CD4-positive, alpha-beta T cell (primary cell): ENCODE measurements around the gene PPP1R9A. TPM values are rescaled to one million over a fixed set of nuclear protein-coding genes. Genes with fewer than 3 reads are reported as not detected.

Source experiments
- ATAC-seq: fragments of 200-7000 bp; cut with Tn5 transposase; one replicate; pipeline ENCODE4 v1.10.0; 2022; ENCODE audit warnings: mild to moderate bottlenecking; ENCODE audit not compliant: poor library complexity
- CTCF ChIA-PET: fragments of 350-600 bp; sonication (Branson Sonifier 250); formaldehyde crosslinking; loops from one replicate; lab custom pipeline; 2021; ENCODE audit warnings: antibody characterized with exemption, inconsistent platforms; lab: Charles Lee
- POLR2A ChIA-PET: fragments of 350-600 bp; sonication (Branson Sonifier 250); formaldehyde crosslinking; loops from one replicate; lab custom pipeline; 2021; ENCODE audit warnings: antibody characterized with exemption, inconsistent platforms; lab: Charles Lee
- DNase-seq, 14 experiments: peaks; one replicate each; pipeline ENCODE4 v3.0.0-alpha.2; 2013 to 2020; ENCODE audit warnings: mixed read lengths in 2 of 14
- H3K27ac ChIP-seq, 2 donors: one replicate each; pipeline versions ENCODE4 v1.5.1 to v1.7.0; 2013; ENCODE audit warnings: low read length in 2 of 2, low read depth in 1 of 2, mild to moderate bottlenecking in 1 of 2
- H3K27me3 ChIP-seq, 2 experiments: 1 replicate in 1 of 2; 2 replicates in 1 of 2; pipeline versions ENCODE4 v1.6.1 to v1.7.0; 2013; ENCODE audit warnings: low read length in 2 of 2, control low read depth in 1 of 2, mild to moderate bottlenecking in 1 of 2, moderate library complexity in 1 of 2; ENCODE audit not compliant: insufficient read depth in 2 of 2, control insufficient read depth in 1 of 2
- H3K36me3 ChIP-seq: one replicate; pipeline ENCODE4 v1.6.1; 2013; ENCODE audit warnings: low read length, control low read depth; ENCODE audit not compliant: insufficient read depth
- H3K4me1 ChIP-seq: one replicate; pipeline ENCODE4 v1.6.1; 2013; ENCODE audit warnings: low read length, control low read depth; ENCODE audit not compliant: insufficient read depth
- H3K4me3 ChIP-seq: one replicate; pipeline ENCODE4 v1.5.1; 2013; ENCODE audit warnings: mild to moderate bottlenecking, low read length, moderate library complexity
- H3K9me3 ChIP-seq, 2 experiments: 1 replicate in 1 of 2; 2 replicates in 1 of 2; pipeline versions ENCODE4 v1.6.1 to v1.7.0; 2013; ENCODE audit warnings: low read length in 2 of 2, mild to moderate bottlenecking in 2 of 2, control low read depth in 1 of 2, moderate library complexity in 1 of 2; ENCODE audit not compliant: control insufficient read depth in 1 of 2, insufficient read depth in 1 of 2
- H3K27ac Mint-ChIP-seq: one replicate; pipeline ENCODE4 v1.8.0; 2020; ENCODE audit warnings: mixed read lengths
- H3K27me3 Mint-ChIP-seq: one replicate; pipeline ENCODE4 v1.8.0; 2021; ENCODE audit warnings: mixed read lengths
- H3K36me3 Mint-ChIP-seq: one replicate; pipeline ENCODE4 v1.8.0; 2021; ENCODE audit warnings: low read depth, mixed read lengths
- H3K4me1 Mint-ChIP-seq: one replicate; pipeline ENCODE4 v1.8.0; 2021; ENCODE audit warnings: low read depth, mixed read lengths
- H3K4me3 Mint-ChIP-seq: one replicate; pipeline ENCODE4 v1.8.0; 2020; ENCODE audit warnings: mild to moderate bottlenecking, mixed read lengths
- H3K9me3 Mint-ChIP-seq: one replicate; pipeline ENCODE4 v1.8.0; 2020; ENCODE audit warnings: mixed read lengths
- intact Hi-C, 2 experiments: fragments of 100-400 bp; cut with DNase I in 1 of 2; cut with micrococcal nuclease in 1 of 2; formaldehyde crosslinking; loops; one replicate each; pipeline versions ENCODE4 v1.15.1 to v1.9.0; 2023 to 2025; cut with DNase I, micrococcal nuclease
- total RNA-seq, 174 experiments: library from RNA in 2 of 174; stranded (reverse) in 2 of 174; gene quantifications; one replicate each; pipeline ENCODE4 v1.2.3 and lab custom pipeline; 2021 to 2026
- TF ChIP-seq, protein P1 (sequence below): fragments of 200-600 bp; IDR thresholded peaks from one replicate; pipeline ENCODE4 v1.8.0; 2022; ENCODE audit warnings: antibody characterized with exemption, mild to moderate bottlenecking

The PPP1R9A gene
- total RNA-seq, 2 experiments from 2014 or later: not detected

DNA sequence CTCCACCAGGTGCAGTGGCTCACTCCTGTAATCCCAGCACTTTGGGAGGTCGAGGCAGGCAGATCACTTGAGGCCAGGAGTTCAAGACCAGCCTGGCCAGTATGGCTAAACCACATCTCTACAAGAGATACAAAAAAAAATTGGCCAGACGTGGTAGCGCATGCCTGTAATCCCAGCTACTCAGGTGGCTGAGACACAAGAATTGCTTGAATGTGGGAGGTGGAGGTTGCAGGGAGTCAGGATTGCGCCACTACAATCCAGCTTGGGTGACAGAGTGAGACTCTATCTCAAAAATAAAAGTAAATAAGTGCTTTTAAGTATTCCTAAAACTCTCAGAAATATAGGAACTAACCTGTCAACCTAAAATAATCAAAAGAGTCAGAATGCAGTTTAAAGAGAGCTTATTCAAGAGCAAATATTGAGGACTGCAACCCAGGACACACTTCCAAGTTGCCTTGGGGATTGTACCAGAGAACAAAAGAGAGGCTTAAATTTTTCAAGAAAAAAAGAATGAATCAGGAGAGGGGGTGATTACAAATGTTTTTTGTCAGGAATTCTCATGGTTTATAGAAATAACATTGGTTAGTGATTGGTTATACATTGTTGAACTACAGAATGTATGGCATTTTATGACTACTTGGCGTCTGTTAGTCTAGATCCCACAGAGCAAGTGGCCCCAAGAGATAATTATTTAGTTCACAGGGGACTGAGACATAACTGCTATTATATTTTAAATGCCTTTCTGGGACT, 33.2 kb upstream of the PPP1R9A start:
- H3K9me3 Mint-ChIP-seq: peaks cover 9% of the 10 kb centered on the region
- H3K4me1 ChIP-seq: no peaks in the 10 kb centered on the region
- H3K4me3 Mint-ChIP-seq: no peak overlapping the region
- ChIA-PET CTCF (no interaction called here), POLR2A (no interaction called here)
- no peak overlapping the region for H3K4me3 ChIP-seq
- intact Hi-C loops: no loop called here
- H3K27ac Mint-ChIP-seq: no peak overlapping the region
- H3K27ac ChIP-seq: no peak overlapping the region
- ATAC-seq (no peak), DNase-seq (no peak)
- TF ChIP-seq, protein P1, sequence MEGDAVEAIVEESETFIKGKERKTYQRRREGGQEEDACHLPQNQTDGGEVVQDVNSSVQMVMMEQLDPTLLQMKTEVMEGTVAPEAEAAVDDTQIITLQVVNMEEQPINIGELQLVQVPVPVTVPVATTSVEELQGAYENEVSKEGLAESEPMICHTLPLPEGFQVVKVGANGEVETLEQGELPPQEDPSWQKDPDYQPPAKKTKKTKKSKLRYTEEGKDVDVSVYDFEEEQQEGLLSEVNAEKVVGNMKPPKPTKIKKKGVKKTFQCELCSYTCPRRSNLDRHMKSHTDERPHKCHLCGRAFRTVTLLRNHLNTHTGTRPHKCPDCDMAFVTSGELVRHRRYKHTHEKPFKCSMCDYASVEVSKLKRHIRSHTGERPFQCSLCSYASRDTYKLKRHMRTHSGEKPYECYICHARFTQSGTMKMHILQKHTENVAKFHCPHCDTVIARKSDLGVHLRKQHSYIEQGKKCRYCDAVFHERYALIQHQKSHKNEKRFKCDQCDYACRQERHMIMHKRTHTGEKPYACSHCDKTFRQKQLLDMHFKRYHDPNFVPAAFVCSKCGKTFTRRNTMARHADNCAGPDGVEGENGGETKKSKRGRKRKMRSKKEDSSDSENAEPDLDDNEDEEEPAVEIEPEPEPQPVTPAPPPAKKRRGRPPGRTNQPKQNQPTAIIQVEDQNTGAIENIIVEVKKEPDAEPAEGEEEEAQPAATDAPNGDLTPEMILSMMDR: no peak
- no peaks in the 10 kb centered on the region for H3K36me3 Mint-ChIP-seq
- no peaks in the 10 kb centered on the region for H3K27me3 ChIP-seq
- H3K9me3 ChIP-seq: peaks cover 10 to 13% of the 10 kb centered on the region in 2 experiments
- H3K27me3 Mint-ChIP-seq: no peaks in the 10 kb centered on the region
- H3K4me1 Mint-ChIP-seq: no peaks in the 10 kb centered on the region
- H3K36me3 ChIP-seq: no peaks in the 10 kb centered on the region

DNA sequence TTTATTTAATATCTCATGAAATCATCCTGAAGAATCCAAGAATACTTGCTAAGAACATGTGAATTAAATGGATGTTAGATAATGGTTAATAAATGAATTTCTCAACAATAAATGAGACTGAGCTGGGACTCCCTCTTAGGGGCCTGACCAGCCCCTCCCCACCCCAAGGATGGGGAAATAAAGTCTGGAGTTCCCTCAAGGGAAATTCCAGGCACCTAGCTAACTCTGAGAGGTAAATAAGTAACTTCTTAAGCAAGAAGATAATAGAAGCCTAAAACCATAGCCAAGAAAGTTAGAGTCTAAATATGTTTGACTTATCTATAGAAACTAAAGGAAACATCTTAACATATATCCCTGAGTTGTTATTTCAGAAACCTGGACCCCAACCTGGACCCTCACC, 32.2 kb upstream of the PPP1R9A start:
- Histone ChIP-seq H3K27ac (no peak overlapping the region), H3K4me1 (no peaks in the 10 kb centered on the region), H3K36me3 (no peaks in the 10 kb centered on the region), H3K27me3 (no peaks in the 10 kb centered on the region), H3K4me3 (no peak overlapping the region), H3K9me3 (peaks cover 10 to 13% of the 10 kb centered on the region in 2 experiments)
- DNase-seq (no peak), ATAC-seq (no peak)
- H3K9me3 Mint-ChIP-seq: peaks cover 9% of the 10 kb centered on the region
- H3K4me3 Mint-ChIP-seq: no peak overlapping the region
- no peaks in the 10 kb centered on the region for H3K36me3 Mint-ChIP-seq
- TF ChIP-seq, protein P1: no peak
- no peak overlapping the region for H3K27ac Mint-ChIP-seq
- no peaks in the 10 kb centered on the region for H3K27me3 Mint-ChIP-seq
- POLR2A ChIA-PET: no interaction called here
- CTCF ChIA-PET: no interaction called here
- intact Hi-C loops: no loop called here
- no peaks in the 10 kb centered on the region for H3K4me1 Mint-ChIP-seq

DNA sequence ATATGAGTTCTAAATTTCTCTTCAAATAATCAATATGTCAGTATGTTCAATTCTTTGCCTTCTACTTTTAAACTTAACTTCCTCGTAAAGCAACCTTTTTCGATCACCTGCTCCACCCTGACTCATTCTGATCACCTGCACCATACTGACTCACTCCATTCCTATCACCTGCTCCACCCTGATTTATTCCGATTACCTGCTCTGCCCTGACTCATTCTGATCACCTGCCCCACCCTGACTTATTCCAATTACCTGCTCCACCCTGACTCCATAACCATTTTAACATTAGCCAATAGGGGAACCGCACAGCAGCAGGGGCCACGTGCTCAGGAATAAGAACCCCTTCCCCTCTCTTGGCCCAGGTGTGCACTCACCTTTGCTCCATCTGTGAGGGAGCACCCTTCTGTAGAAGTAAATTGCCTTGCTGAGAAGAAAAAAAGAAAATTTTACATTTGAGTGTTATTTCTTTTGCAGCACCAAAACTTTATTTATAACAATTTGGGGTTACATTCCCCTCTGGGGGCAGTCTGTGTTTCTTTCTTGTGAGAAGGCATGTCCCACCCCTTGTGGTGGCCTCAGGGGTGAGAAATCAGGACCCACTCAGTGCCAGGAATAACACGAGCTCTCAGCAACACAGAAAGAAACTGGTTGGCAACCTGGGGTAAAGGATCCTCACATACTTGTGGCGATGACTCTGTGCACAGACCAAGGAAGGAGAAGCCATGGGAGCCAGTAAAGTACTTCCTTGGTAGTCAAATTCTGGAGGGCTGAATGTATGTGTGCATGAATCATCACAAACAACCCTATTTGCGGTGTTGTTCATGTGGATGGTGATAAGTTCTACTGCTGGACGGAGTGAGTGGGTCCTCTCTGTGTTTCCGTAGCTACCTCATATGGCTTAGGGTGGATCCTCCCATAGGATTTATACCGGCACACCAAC, 29.4 kb upstream of the PPP1R9A start:
- DNase-seq: no peak
- POLR2A ChIA-PET: no interaction called here
- Histone ChIP-seq H3K27ac (no peak overlapping the region), H3K4me3 (no peak overlapping the region), H3K36me3 (no peaks in the 10 kb centered on the region), H3K27me3 (no peaks in the 10 kb centered on the region), H3K4me1 (no peaks in the 10 kb centered on the region), H3K9me3 (peaks cover 10 to 13% of the 10 kb centered on the region in 2 experiments)
- intact Hi-C loops: no loop called here
- Mint-ChIP-seq H3K27ac (no peak overlapping the region), H3K36me3 (no peaks in the 10 kb centered on the region), H3K27me3 (peaks cover 4% of the 10 kb centered on the region), H3K4me1 (no peaks in the 10 kb centered on the region), H3K4me3 (no peak overlapping the region), H3K9me3 (peaks cover 7% of the 10 kb centered on the region)
- no peak for ATAC-seq
- CTCF ChIA-PET: no interaction called here
- TF ChIP-seq, protein P1: no peak
